GM12878 (cell line): ENCODE measurements around the gene STAMBP. TPM values are rescaled to one million over a fixed set of nuclear protein-coding genes. Genes with fewer than 3 reads are reported as not detected.

Experiments used
- ATAC-seq: fragments of 200-7000 bp; cut with Tn5 transposase; 3 replicates; pipeline ENCODE4 v1.9.1; 2020; ENCODE audit warnings: mild to moderate bottlenecking, moderate library complexity
- BruUV-seq: library from RNA; stranded (reverse); fragments of 400-500 nt; replicated peaks from 2 replicates; lab custom pipeline; 2021; lab: Mats Ljungman, UMichigan
- CTCF ChIA-PET: fragments of 300-600 bp; sonication (Branson Sonifier 250); formaldehyde crosslinking; extraction: SDS; loops from one replicate; lab custom pipeline; 2021; ENCODE audit warnings: inconsistent platforms; lab: Yijun Ruan, JAX
- POLR2A ChIA-PET: fragments of 350-600 bp; formaldehyde crosslinking; extraction: SDS; loops from one replicate; lab custom pipeline; 2021; ENCODE audit warnings: inconsistent platforms; lab: Charles Lee
- RAD21 ChIA-PET: fragments of 300-600 bp; sonication (Branson Sonifier 250); formaldehyde crosslinking; loops from one replicate; lab custom pipeline; 2023; ENCODE audit warnings: antibody characterized with exemption; ENCODE audit not compliant: unreplicated experiment; lab: Charles Lee
- SMC1A ChIA-PET: fragments of 300-600 bp; sonication (Branson Sonifier 250); formaldehyde crosslinking; loops from one replicate; lab custom pipeline; 2023; ENCODE audit not compliant: unreplicated experiment, uncharacterized antibody; lab: Charles Lee
- DNase-seq: peaks from one replicate; pipeline ENCODE4 v3.0.0-alpha.2; 2011; ENCODE audit warnings: low read depth, low spot score
- FAIRE-seq: peaks from 3 replicates; lab custom pipeline; 2011; peaks lifted over from hg19 to GRCh38; lab: Jason Lieb, UNC
- H2AFZ ChIP-seq: 2 replicates; pipeline ENCODE4 v1.6.0; 2011; ENCODE audit warnings: low read depth, low read length, control low read depth; ENCODE audit not compliant: control insufficient read depth
- H3K27ac ChIP-seq: 2 replicates; pipeline ENCODE4 v1.5.1; 2011; ENCODE audit warnings: control low read depth; ENCODE audit not compliant: control insufficient read depth, insufficient read depth
- H3K27me3 ChIP-seq, 2 experiments: replicated peaks in 1 of 2; 2 replicates each; pipeline versions ENCODE4 v1.6.0 to v1.6.1; 2011; ENCODE audit warnings: low read length in 1 of 2; ENCODE audit not compliant: control insufficient read depth in 2 of 2, insufficient read depth in 2 of 2
- H3K36me3 ChIP-seq, 2 experiments: 2 replicates each; pipeline ENCODE4 v1.5.1; 2011; ENCODE audit warnings: low read length in 1 of 2; ENCODE audit not compliant: control insufficient read depth in 2 of 2, insufficient read depth in 2 of 2
- H3K4me1 ChIP-seq: 2 replicates; pipeline ENCODE4 v1.6.1; 2011; ENCODE audit warnings: mild to moderate bottlenecking, low read length, moderate library complexity, mixed read lengths; ENCODE audit not compliant: control insufficient read depth, insufficient read depth
- H3K4me2 ChIP-seq: 2 replicates; pipeline ENCODE4 v1.6.0; 2011; ENCODE audit warnings: control low read depth; ENCODE audit not compliant: control insufficient read depth, insufficient read depth
- H3K4me3 ChIP-seq: fragments of 200-600 bp; sonication (generic); 2 replicates; pipeline ENCODE4 v1.5.1; 2016
- H3K79me2 ChIP-seq: 2 replicates; pipeline ENCODE4 v1.6.0; 2011; ENCODE audit warnings: low read length; ENCODE audit not compliant: control insufficient read depth, insufficient read depth
- H3K9ac ChIP-seq: 2 replicates; pipeline ENCODE4 v1.8.0; 2011; ENCODE audit warnings: low read length, control low read depth, mixed read lengths; ENCODE audit not compliant: control insufficient read depth, insufficient read depth
- H3K9me3 ChIP-seq: replicated peaks from 3 replicates; pipeline ENCODE4 v1.5.1; 2011; ENCODE audit warnings: mild to moderate bottlenecking, low read length; ENCODE audit not compliant: control insufficient read depth, insufficient read depth
- H4K20me1 ChIP-seq: 2 replicates; pipeline ENCODE4 v1.6.0; 2011; ENCODE audit not compliant: control insufficient read depth, insufficient read depth
- CEBPB ChIP-seq, 2 experiments: fragments of 150-350 bp in 1 of 2; IDR thresholded peaks; 2 replicates each; pipeline ENCODE4 v1.6.1; 2012 to 2014; ENCODE audit warnings: low read depth in 2 of 2, low read length in 2 of 2, borderline replicate concordance in 1 of 2, inconsistent platforms in 1 of 2
- CREM ChIP-seq: IDR thresholded peaks from 2 replicates; pipeline ENCODE4 v1.6.1; 2014; ENCODE audit warnings: antibody characterized with exemption, low read depth
- FOS ChIP-seq: IDR thresholded peaks from 3 replicates; pipeline ENCODE4 v1.6.1; 2011; ENCODE audit warnings: borderline replicate concordance; ENCODE audit not compliant: insufficient read length; ENCODE audit errors: extremely low read depth
- GABPA ChIP-seq: IDR thresholded peaks from 2 replicates; pipeline ENCODE4 v1.6.1; 2014; ENCODE audit warnings: antibody characterized with exemption, low read depth, mild to moderate bottlenecking, inconsistent platforms
- IKZF1 ChIP-seq: fragments of 450-650 bp; conservative IDR thresholded peaks from 2 replicates; pipeline ENCODE4 v1.6.1; 2017; ENCODE audit warnings: antibody characterized with exemption, mild to moderate bottlenecking
- MTA2 ChIP-seq: fragments of 450-650 bp; IDR thresholded peaks from 2 replicates; pipeline ENCODE4 v1.6.1; 2016; ENCODE audit warnings: low read depth, mild to moderate bottlenecking, moderate library complexity
- NFIC ChIP-seq: IDR thresholded peaks from 2 replicates; pipeline ENCODE4 v1.6.1; 2012; ENCODE audit warnings: low read depth, mild to moderate bottlenecking, inconsistent platforms, low read length, moderate library complexity
- PML ChIP-seq: IDR thresholded peaks from 2 replicates; pipeline ENCODE4 v1.6.1; 2012; ENCODE audit warnings: low read length, inconsistent platforms
- POLR2AphosphoS5 ChIP-seq: IDR thresholded peaks from 2 replicates; pipeline ENCODE4 v1.6.1; 2011; ENCODE audit warnings: mild to moderate bottlenecking, low read length, inconsistent platforms
- POU2F2 ChIP-seq: IDR thresholded peaks from 3 replicates; pipeline ENCODE4 v1.6.1; 2011; ENCODE audit warnings: low read depth, mild to moderate bottlenecking, low read length, borderline replicate concordance
- RB1 ChIP-seq: fragments of 450-650 bp; formaldehyde crosslinking; IDR thresholded peaks from 2 replicates; pipeline ENCODE4 v1.6.1; 2017; ENCODE audit warnings: mild to moderate bottlenecking, borderline replicate concordance
- SPI1 ChIP-seq: IDR thresholded peaks from 2 replicates; pipeline ENCODE4 v1.6.1; 2011; ENCODE audit warnings: low read depth, mild to moderate bottlenecking, low read length, moderate library complexity, borderline replicate concordance; ENCODE audit not compliant: insufficient read depth
- SREBF2 ChIP-seq: IDR thresholded peaks from 2 replicates; pipeline ENCODE4 v1.6.1; 2012; ENCODE audit warnings: mild to moderate bottlenecking, low read length
- STAT3 ChIP-seq: IDR thresholded peaks from 2 replicates; pipeline ENCODE4 v1.6.1; 2011; ENCODE audit warnings: low read depth, low read length, improper control_type of control experiment
- YY1 ChIP-seq: IDR thresholded peaks from 2 replicates; pipeline ENCODE4 v1.6.1; 2011; ENCODE audit warnings: low read depth, mild to moderate bottlenecking, low read length
- ZZZ3 ChIP-seq: IDR thresholded peaks from 2 replicates; pipeline ENCODE4 v1.6.1; 2011; ENCODE audit warnings: low read depth; ENCODE audit not compliant: control insufficient read depth, insufficient read length
- WGBS: methylation state at CpG from one replicate; pipeline ENCODE4 v1.1.6; 2016; ENCODE audit warnings: low lambda C conversion rate; ENCODE audit not compliant: insufficient replicate concordance, insufficient coverage; ENCODE audit errors: missing lambda C conversion rate; 5-methylcytosine and 5-hydroxymethylcytosine counted together
- in situ Hi-C: fragments of 300-500 bp; cut with MboI; formaldehyde crosslinking; loops from 9 replicates; pipeline ENCODE4 v1.14.3; 2018; ENCODE audit warnings: mixed read lengths
- intact Hi-C: fragments of 100-400 bp; cut with micrococcal nuclease; formaldehyde crosslinking; loops from one replicate; pipeline ENCODE4 v1.14.2; 2022; ENCODE audit not compliant: unreplicated experiment
- polyA plus RNA-seq, 11 experiments: library from polyadenylated mRNA; depleted of rRNA in 4 of 11; unstranded in 6 of 11; stranded (reverse) in 5 of 11; fragments of >200 nt; fragmentation: Nextera tagmentation in 4 of 11; fragmentation: Illumina TruSeq in 1 of 11; extraction: Ambion mirVana in 4 of 11; extraction: Trizol in 1 of 11; gene quantifications; 1 replicate in 1 of 11; 2 replicates in 10 of 11; pipeline versions ENCODE4 v1.2.1 to v1.2.3, GENCODE V29; 2011 to 2016; ENCODE audit warnings: inconsistent platforms in 2 of 11, missing spikeins in 2 of 11, low read depth in 1 of 11
- total RNA-seq, 4 experiments: library from RNA; depleted of rRNA in 3 of 4; stranded (reverse); fragments of >200 nt in 3 of 4; fragmentation: Illumina TruSeq in 1 of 4; extraction: Trizol in 1 of 4; gene quantifications; 2 replicates each; pipeline versions ENCODE4 v1.2.1 to v1.2.3, GENCODE V29; 2013 to 2021
- TF ChIP-seq, protein P1 (sequence below): fragments of 450-650 bp; IDR thresholded peaks from 2 replicates; pipeline ENCODE4 v1.6.1; 2017; ENCODE audit warnings: low read depth, mild to moderate bottlenecking, moderate library complexity
- TF ChIP-seq, protein P2 (sequence below): fragments of 450-650 bp; formaldehyde crosslinking; IDR thresholded peaks from 2 replicates; pipeline ENCODE4 v1.5.0; 2022; ENCODE audit warnings: mild to moderate bottlenecking, missing genetic modification characterization
- TF ChIP-seq, protein P3 (sequence below): IDR thresholded peaks from 2 replicates; pipeline ENCODE4 v1.6.1; 2011; ENCODE audit warnings: mild to moderate bottlenecking, low read depth, low read length, moderate library complexity; ENCODE audit not compliant: insufficient replicate concordance

The STAMBP gene
- total and polyA plus RNA-seq, 10 of the 15 experiments (the other 5 are each of a cell fraction or from before 2014, with no cell fraction given), result 38.9 to 84.1 (median 69.7) TPM

DNA sequence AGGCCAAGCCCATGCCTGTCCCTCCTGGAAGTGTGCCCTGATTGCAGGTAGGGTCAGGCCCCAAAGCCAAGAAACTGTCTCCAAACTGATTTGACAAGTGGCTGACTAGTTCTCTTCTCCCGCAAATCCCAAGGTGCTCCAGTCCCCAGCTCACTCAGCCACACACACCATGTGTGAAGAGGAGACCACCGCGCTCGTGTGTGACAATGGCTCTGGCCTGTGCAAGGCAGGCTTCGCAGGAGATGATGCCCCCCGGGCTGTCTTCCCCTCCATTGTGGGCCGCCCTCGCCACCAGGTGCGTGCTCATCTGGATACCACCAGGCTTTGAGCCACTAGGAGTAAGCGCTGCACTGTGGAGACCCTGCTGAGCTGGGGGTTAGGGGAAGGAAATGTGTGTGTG is 72.4 kb downstream of the STAMBP start:
- no peaks in the 10 kb centered on the region for H3K9me3 ChIP-seq
- H2AFZ ChIP-seq, result no peak overlapping the region
- H3K4me1 ChIP-seq, result peaks cover 12% of the 10 kb centered on the region
- H3K9ac ChIP-seq, result no peak overlapping the region
- ChIA-PET SMC1A (no interaction called here), CTCF (interaction anchor here (0.6 kb wide), 1 partner anchor 92 kb away, joined by 3 read pairs; no protein-coding TSS in a partner anchor), RAD21 (no interaction called here), POLR2A (no interaction called here)
- FAIRE-seq (no peak), DNase-seq (no peak), ATAC-seq (no peak)
- no peaks in the 10 kb centered on the region for H4K20me1 ChIP-seq
- in situ Hi-C loops, result no loop called here
- no peaks in the 10 kb centered on the region for H3K79me2 ChIP-seq
- WGBS, result 77% methylated on average over 10 of the region's 10 CpGs
- TF ChIP-seq FOS (no peak), NFIC (no peak), IKZF1 (no peak), SREBF2 (no peak), ZZZ3 (no peak), POLR2AphosphoS5 (no peak), CREM (no peak), YY1 (no peak), POU2F2 (no peak), MTA2 (no peak), PML (no peak), RB1 (no peak), SPI1 (no peak), STAT3 (no peak), GABPA (no peak), CEBPB (IDR thresholded peaks at IDR 0.05; ENCODE audit: borderline replicate concordance in 1 of 2, low read depth in 2 of 2, low read length in 2 of 2) (no peak)
- TF ChIP-seq, protein P1, sequence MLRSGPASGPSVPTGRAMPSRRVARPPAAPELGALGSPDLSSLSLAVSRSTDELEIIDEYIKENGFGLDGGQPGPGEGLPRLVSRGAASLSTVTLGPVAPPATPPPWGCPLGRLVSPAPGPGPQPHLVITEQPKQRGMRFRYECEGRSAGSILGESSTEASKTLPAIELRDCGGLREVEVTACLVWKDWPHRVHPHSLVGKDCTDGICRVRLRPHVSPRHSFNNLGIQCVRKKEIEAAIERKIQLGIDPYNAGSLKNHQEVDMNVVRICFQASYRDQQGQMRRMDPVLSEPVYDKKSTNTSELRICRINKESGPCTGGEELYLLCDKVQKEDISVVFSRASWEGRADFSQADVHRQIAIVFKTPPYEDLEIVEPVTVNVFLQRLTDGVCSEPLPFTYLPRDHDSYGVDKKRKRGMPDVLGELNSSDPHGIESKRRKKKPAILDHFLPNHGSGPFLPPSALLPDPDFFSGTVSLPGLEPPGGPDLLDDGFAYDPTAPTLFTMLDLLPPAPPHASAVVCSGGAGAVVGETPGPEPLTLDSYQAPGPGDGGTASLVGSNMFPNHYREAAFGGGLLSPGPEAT, result no peak
- TF ChIP-seq, protein P2, sequence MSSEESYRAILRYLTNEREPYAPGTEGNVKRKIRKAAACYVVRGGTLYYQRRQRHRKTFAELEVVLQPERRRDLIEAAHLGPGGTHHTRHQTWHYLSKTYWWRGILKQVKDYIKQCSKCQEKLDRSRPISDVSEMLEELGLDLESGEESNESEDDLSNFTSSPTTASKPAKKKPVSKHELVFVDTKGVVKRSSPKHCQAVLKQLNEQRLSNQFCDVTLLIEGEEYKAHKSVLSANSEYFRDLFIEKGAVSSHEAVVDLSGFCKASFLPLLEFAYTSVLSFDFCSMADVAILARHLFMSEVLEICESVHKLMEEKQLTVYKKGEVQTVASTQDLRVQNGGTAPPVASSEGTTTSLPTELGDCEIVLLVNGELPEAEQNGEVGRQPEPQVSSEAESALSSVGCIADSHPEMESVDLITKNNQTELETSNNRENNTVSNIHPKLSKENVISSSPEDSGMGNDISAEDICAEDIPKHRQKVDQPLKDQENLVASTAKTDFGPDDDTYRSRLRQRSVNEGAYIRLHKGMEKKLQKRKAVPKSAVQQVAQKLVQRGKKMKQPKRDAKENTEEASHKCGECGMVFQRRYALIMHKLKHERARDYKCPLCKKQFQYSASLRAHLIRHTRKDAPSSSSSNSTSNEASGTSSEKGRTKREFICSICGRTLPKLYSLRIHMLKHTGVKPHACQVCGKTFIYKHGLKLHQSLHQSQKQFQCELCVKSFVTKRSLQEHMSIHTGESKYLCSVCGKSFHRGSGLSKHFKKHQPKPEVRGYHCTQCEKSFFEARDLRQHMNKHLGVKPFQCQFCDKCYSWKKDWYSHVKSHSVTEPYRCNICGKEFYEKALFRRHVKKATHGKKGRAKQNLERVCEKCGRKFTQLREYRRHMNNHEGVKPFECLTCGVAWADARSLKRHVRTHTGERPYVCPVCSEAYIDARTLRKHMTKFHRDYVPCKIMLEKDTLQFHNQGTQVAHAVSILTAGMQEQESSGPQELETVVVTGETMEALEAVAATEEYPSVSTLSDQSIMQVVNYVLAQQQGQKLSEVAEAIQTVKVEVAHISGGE (CRISPR knock-in tag), result no peak
- TF ChIP-seq, protein P3, sequence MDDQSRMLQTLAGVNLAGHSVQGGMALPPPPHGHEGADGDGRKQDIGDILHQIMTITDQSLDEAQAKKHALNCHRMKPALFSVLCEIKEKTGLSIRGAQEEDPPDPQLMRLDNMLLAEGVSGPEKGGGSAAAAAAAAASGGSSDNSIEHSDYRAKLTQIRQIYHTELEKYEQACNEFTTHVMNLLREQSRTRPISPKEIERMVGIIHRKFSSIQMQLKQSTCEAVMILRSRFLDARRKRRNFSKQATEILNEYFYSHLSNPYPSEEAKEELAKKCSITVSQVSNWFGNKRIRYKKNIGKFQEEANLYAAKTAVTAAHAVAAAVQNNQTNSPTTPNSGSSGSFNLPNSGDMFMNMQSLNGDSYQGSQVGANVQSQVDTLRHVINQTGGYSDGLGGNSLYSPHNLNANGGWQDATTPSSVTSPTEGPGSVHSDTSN, result no peak
- no TSS peak for BruUV-seq
- no peaks in the 10 kb centered on the region; a peak in 1 of 4 replicates for H3K27me3 ChIP-seq
- H3K4me3 ChIP-seq, result no peak overlapping the region
- H3K27ac ChIP-seq, result no peak overlapping the region
- no peaks in the 10 kb centered on the region for H3K36me3 ChIP-seq
- H3K4me2 ChIP-seq, result no peak overlapping the region
- intact Hi-C loops, result no loop called here
